ENCODE data around the gene PRCC. TPM values are rescaled to one million over a fixed set of nuclear protein-coding genes. Genes with fewer than 3 reads are reported as not detected.

The PRCC gene
- polyA plus RNA-seq, 3 donors = 108 to 113 (median 113) TPM

- no peak for DNase-seq
Measured at GRCh38 chr1:156812293-156812990, 45.1 kb downstream of the PRCC start.

GRCh38 chr1:156813298-156813697, 46.0 kb downstream of the PRCC start:
- no peak for DNase-seq

GRCh38 chr1:156813750-156814570, 46.6 kb downstream of the PRCC start:
- no peak for DNase-seq

GRCh38 chr1:156814571-156815260, 47.4 kb downstream of the PRCC start:
- no peak for DNase-seq

GRCh38 chr1:156815307-156815826, 48.0 kb downstream of the PRCC start:
- DNase-seq = peak; percentile 87

GRCh38 chr1:156815961-156816422, 48.7 kb downstream of the PRCC start:
- DNase-seq = no peak

GRCh38 chr1:156816561-156817328, 49.4 kb downstream of the PRCC start, which contains the start of gene SH2D2A:
Gene SH2D2A, minus strand, starts transcription at chr1:156816848. Its CDS starts 140 bp downstream, at chr1:156816708.
- no peak for DNase-seq

- DNase-seq = no peak
Measured at GRCh38 chr1:156821801-156822200, 54.5 kb downstream of the PRCC start.

- no peak for DNase-seq
Measured at GRCh38 chr1:156822680-156823079, 55.3 kb downstream of the PRCC start.

GRCh38 chr1:156823210-156823790, 56.0 kb downstream of the PRCC start:
- no peak for DNase-seq

GRCh38 chr1:156826630-156827029, 59.3 kb downstream of the PRCC start:
- DNase-seq = no peak

GRCh38 chr1:156828400-156829124, 61.2 kb downstream of the PRCC start:
- DNase-seq = no peak

GRCh38 chr1:156832434-156832833, 65.1 kb downstream of the PRCC start:
- no peak for DNase-seq

GRCh38 chr1:156833603-156834002, 66.3 kb downstream of the PRCC start:
- no peak for DNase-seq

GRCh38 chr1:156834322-156834721, 67.0 kb downstream of the PRCC start:
- DNase-seq = no peak

GRCh38 chr1:156836041-156836654, 68.8 kb downstream of the PRCC start:
- DNase-seq = no peak

- DNase-seq = no peak
Measured at GRCh38 chr1:156836892-156837291, 69.6 kb downstream of the PRCC start.

- no peak for DNase-seq
Measured at GRCh38 chr1:156838972-156839371, 71.6 kb downstream of the PRCC start.

- DNase-seq = no peak
Measured at GRCh38 chr1:156839426-156840109, 72.2 kb downstream of the PRCC start.

Measured in renal pelvis (tissue), 4 donors.